H1 (cell line): ENCODE data around the gene TMTC2. TPM values are rescaled to one million over a fixed set of nuclear protein-coding genes. Genes with fewer than 3 reads are reported as not detected.

ENCODE experiments used
- CTCF ChIA-PET: fragments of 300-600 bp; sonication (Branson Sonifier 250); formaldehyde crosslinking; loops from one replicate; lab custom pipeline; 2021; ENCODE audit not compliant: partially characterized antibody; lab: Charles Lee
- POLR2A ChIA-PET: fragments of 300-600 bp; sonication (Branson Sonifier 250); formaldehyde crosslinking; loops from one replicate; lab custom pipeline; 2021; ENCODE audit warnings: inconsistent platforms; ENCODE audit not compliant: partially characterized antibody; lab: Charles Lee
- DNase-seq, 2 experiments: peaks; one replicate each; pipeline versions ENCODE4 v3.0.0 to v3.0.0-alpha.2; 2010 to 2022; ENCODE audit warnings: low spot score in 2 of 2, low read depth in 1 of 2, mixed read lengths in 1 of 2
- FAIRE-seq: peaks from 2 replicates; lab custom pipeline; 2011; peaks lifted over from hg19 to GRCh38; lab: Jason Lieb, UNC
- H2AFZ ChIP-seq: 2 replicates; pipeline ENCODE4 v1.8.1; 2012; ENCODE audit warnings: low read length, inconsistent platforms
- H2AK5ac ChIP-seq: 2 replicates; pipeline ENCODE4 v1.6.1; 2013; ENCODE audit warnings: low read depth, low read length
- H2BK120ac ChIP-seq: replicated peaks from 2 replicates; pipeline ENCODE3; 2013; ENCODE audit warnings: low read depth, low read length, inconsistent platforms
- H2BK12ac ChIP-seq: 2 replicates; pipeline ENCODE4 v1.6.1; 2013; ENCODE audit warnings: low read depth, low read length
- H2BK15ac ChIP-seq: 2 replicates; pipeline ENCODE4 v1.6.1; 2013; ENCODE audit warnings: low read length
- H2BK20ac ChIP-seq: 2 replicates; pipeline ENCODE4 v1.6.1; 2013; ENCODE audit warnings: low read length
- H2BK5ac ChIP-seq: 2 replicates; pipeline ENCODE4 v1.6.1; 2013; ENCODE audit warnings: low read depth, low read length
- H3K14ac ChIP-seq: 2 replicates; pipeline ENCODE4 v1.6.1; 2013; ENCODE audit warnings: inconsistent platforms; ENCODE audit not compliant: insufficient read length
- H3K18ac ChIP-seq: 2 replicates; pipeline ENCODE4 v1.6.1; 2013; ENCODE audit warnings: low read length; ENCODE audit errors: extremely low read depth
- H3K23ac ChIP-seq: 2 replicates; pipeline ENCODE4 v1.6.1; 2013; ENCODE audit warnings: inconsistent platforms; ENCODE audit not compliant: insufficient read length
- H3K23me2 ChIP-seq: 2 replicates; pipeline ENCODE4 v1.6.1; 2013; ENCODE audit warnings: low read depth, low read length
- H3K27ac ChIP-seq: 2 replicates; pipeline ENCODE4 v1.6.1; 2011; ENCODE audit warnings: low read depth, low read length, inconsistent platforms
- H3K27me3 ChIP-seq, 4 experiments: replicated peaks in 1 of 4; 1 replicate in 1 of 4; 2 replicates in 3 of 4; pipeline versions ENCODE4 v1.6.1 to v1.8.1; 2011 to 2013; ENCODE audit warnings: low read length in 3 of 4, mild to moderate bottlenecking in 3 of 4, inconsistent platforms in 2 of 4, mixed read lengths in 2 of 4, moderate library complexity in 1 of 4; ENCODE audit not compliant: control insufficient read depth in 3 of 4, insufficient read depth in 3 of 4; ENCODE audit errors: extremely low read depth in 1 of 4
- H3K36me3 ChIP-seq, 4 experiments: 2 replicates each; pipeline versions ENCODE4 v1.6.1 to v1.8.1; 2011 to 2013; ENCODE audit warnings: mild to moderate bottlenecking in 4 of 4, low read length in 3 of 4, moderate library complexity in 2 of 4, control low read depth in 1 of 4, inconsistent platforms in 1 of 4; ENCODE audit not compliant: insufficient read depth in 4 of 4, control insufficient read depth in 2 of 4
- H3K4ac ChIP-seq: replicated peaks from 2 replicates; pipeline ENCODE3; 2013; ENCODE audit warnings: low read length, low read depth, mixed read lengths, inconsistent platforms; ENCODE audit not compliant: insufficient read length
- H3K4me1 ChIP-seq, 4 experiments: replicated peaks in 1 of 4; 1 replicate in 1 of 4; 2 replicates in 3 of 4; pipeline versions ENCODE4 v1.6.1 to v1.8.1; 2011 to 2013; ENCODE audit warnings: low read length in 3 of 4, inconsistent platforms in 2 of 4, mixed read lengths in 1 of 4; ENCODE audit not compliant: insufficient read depth in 4 of 4, control insufficient read depth in 3 of 4
- H3K4me2 ChIP-seq, 2 experiments: 2 replicates each; pipeline versions ENCODE4 v1.6.1 to v1.8.1; 2011 to 2013; ENCODE audit warnings: low read depth in 2 of 2, low read length in 2 of 2, control low read depth in 1 of 2, inconsistent platforms in 1 of 2, mild to moderate bottlenecking in 1 of 2; ENCODE audit not compliant: insufficient read depth in 1 of 2
- H3K4me3 ChIP-seq, 4 experiments: fragments of 200-600, 300-600 bp in 1 of 4; sonication (generic), shearing (Covaris generic), sonication (Bioruptor Twin) in 1 of 4; 2 replicates each; pipeline versions ENCODE4 v1.5.1 to v1.8.1; 2011 to 2016; ENCODE audit warnings: low read length in 4 of 4, low read depth in 3 of 4, control low read depth in 2 of 4, inconsistent platforms in 2 of 4, mild to moderate bottlenecking in 2 of 4, mixed read lengths in 1 of 4, moderate library complexity in 1 of 4; ENCODE audit not compliant: insufficient read depth in 2 of 4; ENCODE audit errors: extremely low read depth in 1 of 4
- H3K56ac ChIP-seq: replicated peaks from 2 replicates; pipeline ENCODE3; 2013; ENCODE audit warnings: low read depth, mild to moderate bottlenecking, mixed read lengths, low read length, inconsistent platforms; ENCODE audit not compliant: insufficient read length
- H3K79me1 ChIP-seq: 2 replicates; pipeline ENCODE4 v1.6.1; 2013; ENCODE audit warnings: low read depth, low read length, control low read depth
- H3K79me2 ChIP-seq, 2 experiments: 2 replicates each; pipeline versions ENCODE4 v1.6.1 to v1.8.1; 2012 to 2013; ENCODE audit warnings: low read length in 2 of 2, mild to moderate bottlenecking in 2 of 2, inconsistent platforms in 1 of 2; ENCODE audit not compliant: insufficient read depth in 2 of 2, control insufficient read depth in 1 of 2
- H3K9ac ChIP-seq, 4 experiments: replicated peaks in 1 of 4; 1 replicate in 1 of 4; 2 replicates in 3 of 4; pipeline versions ENCODE4 v1.6.1 to v1.8.1; 2011 to 2013; ENCODE audit warnings: low read depth in 3 of 4, low read length in 3 of 4, control low read depth in 2 of 4, mild to moderate bottlenecking in 2 of 4, moderate library complexity in 2 of 4, inconsistent platforms in 1 of 4; ENCODE audit errors: extremely low read depth in 1 of 4
- H3K9me3 ChIP-seq, 2 experiments: 2 replicates each; pipeline versions ENCODE4 v1.6.1 to v1.8.1; 2012 to 2013; ENCODE audit warnings: mild to moderate bottlenecking in 2 of 2, moderate library complexity in 2 of 2, control low read depth in 1 of 2, inconsistent platforms in 1 of 2, low read depth in 1 of 2, low read length in 1 of 2, mixed read lengths in 1 of 2; ENCODE audit not compliant: insufficient read depth in 2 of 2
- H4K20me1 ChIP-seq, 2 experiments: replicated peaks in 1 of 2; 2 replicates each; pipeline versions ENCODE3 to v1.8.1; 2011 to 2013; ENCODE audit warnings: inconsistent platforms in 2 of 2, low read length in 2 of 2, mild to moderate bottlenecking in 1 of 2; ENCODE audit not compliant: insufficient read depth in 2 of 2, control insufficient read depth in 1 of 2
- H4K5ac ChIP-seq: 2 replicates; pipeline ENCODE4 v1.6.1; 2013; ENCODE audit warnings: low read length, low read depth, mixed read lengths, inconsistent platforms; ENCODE audit not compliant: insufficient read length
- H4K8ac ChIP-seq: 2 replicates; pipeline ENCODE4 v1.8.0; 2013; ENCODE audit warnings: mild to moderate bottlenecking, moderate library complexity, low read length, inconsistent platforms; ENCODE audit not compliant: insufficient read depth; ENCODE audit errors: extremely low read depth
- H4K91ac ChIP-seq: replicated peaks from 2 replicates; pipeline ENCODE3; 2013; ENCODE audit warnings: low read length, mixed read lengths, inconsistent platforms; ENCODE audit not compliant: insufficient read length
- BACH1 ChIP-seq: IDR thresholded peaks from 2 replicates; pipeline ENCODE4 v1.6.1; 2012; ENCODE audit warnings: low read length, improper control_type of control experiment
- BRCA1 ChIP-seq: IDR thresholded peaks from 2 replicates; pipeline ENCODE4 v1.6.1; 2012; ENCODE audit warnings: low read depth, low read length, improper control_type of control experiment
- CTBP2 ChIP-seq: IDR thresholded peaks from 2 replicates; pipeline ENCODE4 v1.7.0; 2011; ENCODE audit warnings: borderline replicate concordance, mild to moderate bottlenecking, moderate library complexity, mixed read lengths, low read length; ENCODE audit not compliant: insufficient read depth, insufficient read length
- EZH2 ChIP-seq: fragments of 200-600 bp; sonication (generic); IDR thresholded peaks from 2 replicates; pipeline ENCODE4 v1.7.1; 2012; ENCODE audit warnings: low read depth, mild to moderate bottlenecking, moderate library complexity, low read length, inconsistent platforms; ENCODE audit not compliant: severe bottlenecking
- KDM4A ChIP-seq: IDR thresholded peaks from one replicate; pipeline ENCODE4 v1.7.1; 2012; ENCODE audit warnings: low read depth, mild to moderate bottlenecking, moderate library complexity, low read length, inconsistent platforms; ENCODE audit not compliant: severe bottlenecking
- KDM5A ChIP-seq: fragments of 200-600 bp; IDR thresholded peaks from 2 replicates; pipeline ENCODE4 v1.7.1; 2012; ENCODE audit warnings: mild to moderate bottlenecking, low read length, inconsistent platforms, mixed read lengths
- PHF8 ChIP-seq: fragments of 200-600 bp; sonication (generic); conservative IDR thresholded peaks from 2 replicates; pipeline ENCODE4 v1.7.1; 2012; ENCODE audit warnings: low read depth, mild to moderate bottlenecking, inconsistent platforms, low read length, moderate library complexity
- RAD21 ChIP-seq, 2 experiments: IDR thresholded peaks in 1 of 2; conservative IDR thresholded peaks in 1 of 2; 2 replicates each; pipeline ENCODE4 v1.6.1; 2011; ENCODE audit warnings: low read depth in 2 of 2, low read length in 2 of 2, improper control_type of control experiment in 1 of 2, inconsistent platforms in 1 of 2, mild to moderate bottlenecking in 1 of 2, moderate library complexity in 1 of 2
- RNF2 ChIP-seq: fragments of 200-900, 300-1000 bp; sonication (generic); IDR thresholded peaks from 2 replicates; pipeline ENCODE4 v1.7.1; 2016; ENCODE audit warnings: borderline replicate concordance, low read depth, mild to moderate bottlenecking, antibody characterized with exemption, low read length; ENCODE audit not compliant: poor library complexity, severe bottlenecking; ENCODE audit errors: missing control alignments
- TAF7 ChIP-seq: optimal IDR thresholded peaks from 2 replicates; pipeline ENCODE3; 2011; ENCODE audit warnings: low read depth, mild to moderate bottlenecking, inconsistent platforms, low read length, moderate library complexity, borderline replicate concordance
- ZNF274 ChIP-seq: IDR thresholded peaks from 2 replicates; pipeline ENCODE4 v1.7.0; 2012; ENCODE audit warnings: low read length, borderline replicate concordance; ENCODE audit errors: extremely low read depth
- WGBS, 2 experiments: shearing (Covaris generic) in 1 of 2; methylation state at CpG; one replicate each; pipeline versions ENCODE4 v1.1.6 to v1.1.7; 2013 to 2015; ENCODE audit warnings: low lambda C conversion rate in 2 of 2, mixed read lengths in 2 of 2, inconsistent platforms in 1 of 2, low coverage in 1 of 2, missing lambda C conversion rate in 1 of 2; ENCODE audit not compliant: insufficient replicate concordance in 2 of 2, insufficient coverage in 1 of 2, insufficient read length in 1 of 2; ENCODE audit errors: extremely low coverage in 1 of 2, missing lambda C conversion rate in 1 of 2; 5-methylcytosine and 5-hydroxymethylcytosine counted together
- polyA plus RNA-seq, 7 experiments: library from polyadenylated mRNA; depleted of rRNA in 3 of 7; stranded (reverse) in 5 of 7; unstranded in 2 of 7; fragments of >200 nt in 5 of 7; fragments of 200-250 nt in 2 of 7; gene quantifications; 1 replicate in 5 of 7; 2 replicates in 1 of 7; 4 replicates in 1 of 7; pipeline versions ENCODE4 v1.2.1 to v1.2.3, GENCODE V29; 2011 to 2013; ENCODE audit warnings: missing spikeins in 2 of 7, mixed read lengths in 2 of 7
- total RNA-seq: library from RNA; stranded (reverse); fragmentation: NEBNext Ultra II Directional; extraction: Animal tissue kit (Norgen Biotek cat#: 25700); gene quantifications from 2 replicates; pipeline ENCODE4 v1.2.1, GENCODE V29; 2021

TMTC2 gene
- total and polyA plus RNA-seq, 2 of the 8 experiments (the other 6 are each of a cell fraction or from before 2014, with no cell fraction given): 2.3 to 3.9 TPM

GRCh38 chr12:82740129-82741000, 53.7 kb downstream of the TMTC2 start:
- H4K20me1 ChIP-seq: no peaks in the 10 kb centered on the region
- no peaks in the 10 kb centered on the region for H3K9me3 ChIP-seq
- no peak overlapping the region for H3K4me3 ChIP-seq
- no peaks in the 10 kb centered on the region for H3K36me3 ChIP-seq
- no peak overlapping the region for H3K27ac ChIP-seq
- H2AK5ac ChIP-seq: no peak overlapping the region
- H2BK15ac ChIP-seq: no peak overlapping the region
- no peak overlapping the region for H2AFZ ChIP-seq
- H4K8ac ChIP-seq: no peak overlapping the region
- H3K4me2 ChIP-seq: no peak overlapping the region; a peak in 1 of 4 replicates
- H2BK12ac ChIP-seq: no peak overlapping the region
- H2BK20ac ChIP-seq: no peak overlapping the region
- DNase-seq: no peak
- CTCF ChIA-PET: interaction anchor here (0.5 to 3.8 kb wide), 3 partner anchors 10 to 201 kb away, joined by 3 to 13 read pairs (median 3); no protein-coding TSS in a partner anchor
- 80% methylated on average over 7 of the region's 7 CpGs; no CpG with 5 or more reads in 1 of the 2 experiments for WGBS, 2 experiments
- no peak overlapping the region for H3K23ac ChIP-seq
- H3K14ac ChIP-seq: no peak overlapping the region
- no peak overlapping the region for H4K91ac ChIP-seq
- no peak overlapping the region for H2BK5ac ChIP-seq
- H3K9ac ChIP-seq: no peak overlapping the region; a peak in 1 of 7 replicates
- H4K5ac ChIP-seq: no peak overlapping the region
- no peaks in the 10 kb centered on the region; a peak in 1 of 7 replicates for H3K4me1 ChIP-seq
- no peak for FAIRE-seq
- no peaks in the 10 kb centered on the region for H3K79me1 ChIP-seq
- H3K4ac ChIP-seq: no peak overlapping the region
- no peaks in the 10 kb centered on the region for H3K79me2 ChIP-seq
- H3K23me2 ChIP-seq: no peaks in the 10 kb centered on the region
- POLR2A ChIA-PET: no interaction called here
- H3K27me3 ChIP-seq: no peaks in the 10 kb centered on the region
- H3K18ac ChIP-seq: no peak overlapping the region
- H2BK120ac ChIP-seq: no peak overlapping the region
- H3K56ac ChIP-seq: no peak overlapping the region
- TF ChIP-seq KDM4A (no peak), PHF8 (no peak), KDM5A (no peak), EZH2 (no peak), BACH1 (no peak), ZNF274 (no peak), RNF2 (no peak), BRCA1 (no peak), TAF7 (no peak), CTBP2 (no peak), RAD21 (IDR thresholded peaks at IDR 0.05 in 1 of 2, conservative IDR thresholded peaks at IDR 0.05 in 1 of 2; ENCODE audit: low read depth in 2 of 2, low read length in 2 of 2) (no peak)
